WTC11 (cell line): Measurements from ENCODE around the gene MMP8. TPM values are rescaled to one million over a fixed set of nuclear protein-coding genes. Genes with fewer than 3 reads are reported as not detected.

Experiments used
- ATAC-seq: fragments of 200-7000 bp; cut with Tn5 transposase; 2 replicates; pipeline ENCODE4 v1.10.0; 2021; ENCODE audit warnings: mild to moderate bottlenecking, moderate library complexity
- CTCF ChIA-PET: fragments of 300-600 bp; sonication (Branson Sonifier 250); formaldehyde crosslinking; loops from one replicate; lab custom pipeline; 2021; ENCODE audit warnings: antibody characterized with exemption; lab: Charles Lee
- POLR2A ChIA-PET: fragments of 350-600 bp; sonication (Branson Sonifier 250); formaldehyde crosslinking; loops from one replicate; lab custom pipeline; 2021; ENCODE audit warnings: antibody characterized with exemption; lab: Charles Lee
- DNase-seq: peaks from one replicate; pipeline ENCODE4 v3.0.0; 2021; ENCODE audit warnings: low spot score
- H3K27ac Mint-ChIP-seq: 2 replicates; pipeline ENCODE4 v1.8.0; 2021; ENCODE audit warnings: mixed read lengths
- H3K27me3 Mint-ChIP-seq: 2 replicates; pipeline ENCODE4 v1.8.0; 2021; ENCODE audit warnings: low read depth, mild to moderate bottlenecking, moderate library complexity, mixed read lengths
- H3K36me3 Mint-ChIP-seq: 2 replicates; pipeline ENCODE4 v1.8.0; 2021; ENCODE audit warnings: mixed read lengths
- H3K4me1 Mint-ChIP-seq: 2 replicates; pipeline ENCODE4 v1.8.0; 2022; ENCODE audit warnings: mixed read lengths
- H3K4me3 Mint-ChIP-seq: 2 replicates; pipeline ENCODE4 v1.8.0; 2021; ENCODE audit warnings: mild to moderate bottlenecking, moderate library complexity, mixed read lengths
- H3K9me3 Mint-ChIP-seq: 2 replicates; pipeline ENCODE4 v1.8.0; 2021; ENCODE audit warnings: mixed read lengths
- AR ChIP-seq: fragments of 250-450 bp; sonication (Bioruptor Pico); IDR thresholded peaks from 2 replicates; pipeline ENCODE4 v1.9.0; 2021; ENCODE audit warnings: mild to moderate bottlenecking
- CDX4 ChIP-seq: fragments of 250-450 bp; sonication (Bioruptor Pico); IDR thresholded peaks from 2 replicates; pipeline ENCODE4 v1.9.0; 2021; ENCODE audit warnings: moderate library complexity, mild to moderate bottlenecking, inconsistent platforms, borderline replicate concordance
- CREM ChIP-seq: sonication (generic); formaldehyde crosslinking; IDR thresholded peaks from 2 replicates; pipeline ENCODE4 v1.8.1; 2022; ENCODE audit warnings: mild to moderate bottlenecking, missing genetic modification reagents, moderate library complexity
- ERG ChIP-seq: fragments of 250-450 bp; sonication (Bioruptor Pico); IDR thresholded peaks from 2 replicates; pipeline ENCODE4 v1.8.0; 2021; ENCODE audit warnings: mild to moderate bottlenecking
- ESRRA ChIP-seq: sonication (generic); formaldehyde crosslinking; IDR thresholded peaks from 2 replicates; pipeline ENCODE4 v1.8.1; 2022; ENCODE audit warnings: mild to moderate bottlenecking, missing genetic modification reagents, borderline replicate concordance
- ETV6 ChIP-seq: sonication (generic); formaldehyde crosslinking; IDR thresholded peaks from 2 replicates; pipeline ENCODE4 v1.8.1; 2022; ENCODE audit warnings: mild to moderate bottlenecking, missing genetic modification reagents
- IRF1 ChIP-seq: sonication (generic); formaldehyde crosslinking; IDR thresholded peaks from 2 replicates; pipeline ENCODE4 v1.8.0; 2023; ENCODE audit warnings: missing genetic modification reagents
- PRRX2 ChIP-seq: fragments of 250-450 bp; sonication (Bioruptor Pico); IDR thresholded peaks from 2 replicates; pipeline ENCODE4 v1.8.0; 2021; ENCODE audit warnings: mild to moderate bottlenecking
- RELA ChIP-seq: sonication (generic); formaldehyde crosslinking; IDR thresholded peaks from 2 replicates; pipeline ENCODE4 v1.8.1; 2022; ENCODE audit warnings: missing genetic modification reagents, mild to moderate bottlenecking, borderline replicate concordance
- TEAD4 ChIP-seq: sonication (generic); formaldehyde crosslinking; IDR thresholded peaks from 2 replicates; pipeline ENCODE4 v1.8.0; 2022; ENCODE audit warnings: mild to moderate bottlenecking, missing genetic modification reagents
- ZBTB43 ChIP-seq: sonication (generic); formaldehyde crosslinking; IDR thresholded peaks from 2 replicates; pipeline ENCODE4 v1.8.1; 2023; ENCODE audit warnings: mild to moderate bottlenecking, missing genetic modification reagents
- ZNF121 ChIP-seq: sonication (generic); formaldehyde crosslinking; IDR thresholded peaks from 2 replicates; pipeline ENCODE4 v1.8.0; 2023; ENCODE audit warnings: missing genetic modification reagents
- ZNF317 ChIP-seq: sonication (generic); formaldehyde crosslinking; IDR thresholded peaks from 2 replicates; pipeline ENCODE4 v1.8.1; 2023; ENCODE audit warnings: low read depth, mild to moderate bottlenecking, moderate library complexity, missing genetic modification reagents, borderline replicate concordance
- ZNF423 ChIP-seq: fragments of 250-450 bp; sonication (Bioruptor Pico); IDR thresholded peaks from 2 replicates; pipeline ENCODE4 v2.1.2; 2022; ENCODE audit warnings: mild to moderate bottlenecking, moderate library complexity
- ZNF512 ChIP-seq: sonication (generic); formaldehyde crosslinking; IDR thresholded peaks from 2 replicates; pipeline ENCODE4 v1.8.1; 2022; ENCODE audit warnings: missing genetic modification reagents, borderline replicate concordance
- total RNA-seq: library from RNA; stranded (reverse); gene quantifications from 3 replicates; pipeline ENCODE4 v1.2.3, GENCODE V29; 2021
- TF ChIP-seq, protein P1 (sequence below): sonication (generic); formaldehyde crosslinking; IDR thresholded peaks from 2 replicates; pipeline ENCODE4 v1.8.1; 2022; ENCODE audit warnings: mild to moderate bottlenecking, moderate library complexity, missing genetic modification reagents
- TF ChIP-seq, protein P2 (sequence below): fragments of 250-450 bp; sonication (Bioruptor Pico); IDR thresholded peaks from 2 replicates; pipeline ENCODE4 v1.9.0; 2021; ENCODE audit warnings: mild to moderate bottlenecking, borderline replicate concordance

The MMP8 gene
- total RNA-seq, 1 experiment from 2014 or later, result not detected

- TF ChIP-seq ZNF317 (CRISPR knock-in tag), result no peak
These were observed 39.0 kb downstream of the MMP8 start (continued) for GRCh38 chr11:102685754-102686153.

DNA sequence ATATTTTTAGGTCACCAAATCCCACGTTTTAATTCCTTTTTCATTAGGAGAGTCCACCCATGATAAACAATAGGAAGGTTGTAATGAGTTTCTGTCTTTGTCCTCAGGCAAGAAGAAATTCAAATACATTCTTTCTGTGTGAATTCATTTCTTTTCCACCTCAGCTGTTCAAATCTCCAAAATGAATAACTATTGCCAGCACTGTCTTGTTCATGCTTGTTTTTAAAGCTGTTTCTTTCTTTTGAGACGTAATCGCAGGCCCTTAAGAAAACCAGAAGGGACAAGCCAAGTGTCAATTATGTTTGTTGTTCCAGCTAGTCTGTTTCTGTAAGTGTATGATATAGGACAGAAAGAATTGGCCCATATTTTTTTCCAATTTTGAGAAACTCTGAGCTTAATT, 39.4 kb downstream of the MMP8 start:
- ChIA-PET CTCF (interaction anchor here (1.2 to 1.4 kb wide), 2 partner anchors 19 to 295 kb away, joined by 3 to 7 read pairs; no protein-coding TSS in a partner anchor), POLR2A (no interaction called here)
- H3K9me3 Mint-ChIP-seq, result peaks cover 4% of the 10 kb centered on the region; the same call in 1 of the 2 replicates
- H3K27ac Mint-ChIP-seq, result no peak overlapping the region
- H3K36me3 Mint-ChIP-seq, result peaks cover 9% of the 10 kb centered on the region
- peaks cover 4% of the 10 kb centered on the region for H3K27me3 Mint-ChIP-seq
- peaks cover 23% of the 10 kb centered on the region for H3K4me1 Mint-ChIP-seq
- DNase-seq (no peak), ATAC-seq (no peak)
- TF ChIP-seq CREM (CRISPR knock-in tag) (no peak), TEAD4 (CRISPR knock-in tag) (no peak), ZNF512 (CRISPR knock-in tag) (no peak), ZNF423 (CRISPR knock-in tag) (no peak), PRRX2 (CRISPR knock-in tag) (no peak), ERG (CRISPR knock-in tag) (no peak), AR (no peak), CDX4 (CRISPR knock-in tag) (no peak), IRF1 (CRISPR knock-in tag) (no peak), ZNF121 (CRISPR knock-in tag) (no peak), ETV6 (CRISPR knock-in tag) (no peak)
- TF ChIP-seq, protein P1, sequence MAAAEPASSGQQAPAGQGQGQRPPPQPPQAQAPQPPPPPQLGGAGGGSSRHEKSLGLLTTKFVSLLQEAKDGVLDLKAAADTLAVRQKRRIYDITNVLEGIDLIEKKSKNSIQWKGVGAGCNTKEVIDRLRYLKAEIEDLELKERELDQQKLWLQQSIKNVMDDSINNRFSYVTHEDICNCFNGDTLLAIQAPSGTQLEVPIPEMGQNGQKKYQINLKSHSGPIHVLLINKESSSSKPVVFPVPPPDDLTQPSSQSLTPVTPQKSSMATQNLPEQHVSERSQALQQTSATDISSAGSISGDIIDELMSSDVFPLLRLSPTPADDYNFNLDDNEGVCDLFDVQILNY (CRISPR knock-in tag), result no peak
- no peak overlapping the region for H3K4me3 Mint-ChIP-seq

DNA sequence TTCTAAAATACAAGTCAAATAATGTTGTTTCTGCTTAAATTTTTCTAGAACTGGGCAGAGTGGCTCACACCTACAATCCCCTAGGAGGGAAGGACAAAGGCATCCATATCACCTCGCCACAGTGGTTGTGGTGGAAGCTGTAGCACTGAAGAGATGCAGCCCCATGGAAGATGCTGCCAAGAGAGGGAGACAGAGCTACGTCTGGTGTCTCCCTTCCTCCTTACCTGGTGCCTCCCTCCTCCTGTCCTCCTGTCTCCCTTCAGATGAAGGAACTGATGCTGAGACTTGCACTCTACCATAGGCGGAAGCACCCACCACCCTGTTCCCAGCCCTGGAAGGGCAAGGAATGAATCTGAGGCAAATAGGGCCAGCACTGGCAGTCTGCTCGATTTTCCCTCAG, 41.5 kb downstream of the MMP8 start:
- peaks cover 36% of the 10 kb centered on the region for H3K4me1 Mint-ChIP-seq
- TF ChIP-seq ZBTB43 (CRISPR knock-in tag) (no peak), ESRRA (no peak), RELA (CRISPR knock-in tag) (no peak)
- TF ChIP-seq, protein P2, sequence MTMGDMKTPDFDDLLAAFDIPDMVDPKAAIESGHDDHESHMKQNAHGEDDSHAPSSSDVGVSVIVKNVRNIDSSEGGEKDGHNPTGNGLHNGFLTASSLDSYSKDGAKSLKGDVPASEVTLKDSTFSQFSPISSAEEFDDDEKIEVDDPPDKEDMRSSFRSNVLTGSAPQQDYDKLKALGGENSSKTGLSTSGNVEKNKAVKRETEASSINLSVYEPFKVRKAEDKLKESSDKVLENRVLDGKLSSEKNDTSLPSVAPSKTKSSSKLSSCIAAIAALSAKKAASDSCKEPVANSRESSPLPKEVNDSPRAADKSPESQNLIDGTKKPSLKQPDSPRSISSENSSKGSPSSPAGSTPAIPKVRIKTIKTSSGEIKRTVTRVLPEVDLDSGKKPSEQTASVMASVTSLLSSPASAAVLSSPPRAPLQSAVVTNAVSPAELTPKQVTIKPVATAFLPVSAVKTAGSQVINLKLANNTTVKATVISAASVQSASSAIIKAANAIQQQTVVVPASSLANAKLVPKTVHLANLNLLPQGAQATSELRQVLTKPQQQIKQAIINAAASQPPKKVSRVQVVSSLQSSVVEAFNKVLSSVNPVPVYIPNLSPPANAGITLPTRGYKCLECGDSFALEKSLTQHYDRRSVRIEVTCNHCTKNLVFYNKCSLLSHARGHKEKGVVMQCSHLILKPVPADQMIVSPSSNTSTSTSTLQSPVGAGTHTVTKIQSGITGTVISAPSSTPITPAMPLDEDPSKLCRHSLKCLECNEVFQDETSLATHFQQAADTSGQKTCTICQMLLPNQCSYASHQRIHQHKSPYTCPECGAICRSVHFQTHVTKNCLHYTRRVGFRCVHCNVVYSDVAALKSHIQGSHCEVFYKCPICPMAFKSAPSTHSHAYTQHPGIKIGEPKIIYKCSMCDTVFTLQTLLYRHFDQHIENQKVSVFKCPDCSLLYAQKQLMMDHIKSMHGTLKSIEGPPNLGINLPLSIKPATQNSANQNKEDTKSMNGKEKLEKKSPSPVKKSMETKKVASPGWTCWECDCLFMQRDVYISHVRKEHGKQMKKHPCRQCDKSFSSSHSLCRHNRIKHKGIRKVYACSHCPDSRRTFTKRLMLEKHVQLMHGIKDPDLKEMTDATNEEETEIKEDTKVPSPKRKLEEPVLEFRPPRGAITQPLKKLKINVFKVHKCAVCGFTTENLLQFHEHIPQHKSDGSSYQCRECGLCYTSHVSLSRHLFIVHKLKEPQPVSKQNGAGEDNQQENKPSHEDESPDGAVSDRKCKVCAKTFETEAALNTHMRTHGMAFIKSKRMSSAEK, result no peak

More for the DNA sequence above, 41.5 kb downstream of the MMP8 start:
- Mint-ChIP-seq H3K27ac (no peak overlapping the region), H3K9me3 (peaks cover 4% of the 10 kb centered on the region; the same call in 1 of the 2 replicates), H3K27me3 (peaks cover 4% of the 10 kb centered on the region), H3K36me3 (peaks cover 9% of the 10 kb centered on the region), H3K4me3 (no peak overlapping the region)
- ChIA-PET POLR2A (interaction anchor here (0.6 kb wide), 1 partner anchor 16 kb away, joined by 3 read pairs; no protein-coding TSS in a partner anchor), CTCF (no interaction called here)
- ATAC-seq (peak; percentile 81), DNase-seq (no peak)
